Activated B cell treated with CpG ODN at 0.5 μM for 24 hours (primary cell): ENCODE results near the gene SMCHD1. TPM values are rescaled to one million over a fixed set of nuclear protein-coding genes. Genes with fewer than 3 reads are reported as not detected.
"Not testable (repeated sequence)": the region's sequence is repeated elsewhere in the genome, so short reads cannot be mapped to it uniquely, and the experiment has no call there.

Source experiments
- ATAC-seq: fragments of 200-7000 bp; cut with Tn5 transposase; one replicate; pipeline ENCODE4 v1.10.0; 2021; ENCODE audit warnings: low read depth, mild to moderate bottlenecking, moderate library complexity
- CTCF ChIA-PET: fragments of 350-600 bp; sonication (Branson Sonifier 250); formaldehyde crosslinking; loops from one replicate; lab custom pipeline; 2021; ENCODE audit warnings: antibody characterized with exemption; lab: Charles Lee
- POLR2A ChIA-PET: fragments of 350-600 bp; sonication (Branson Sonifier 250); formaldehyde crosslinking; loops from one replicate; lab custom pipeline; 2021; ENCODE audit warnings: antibody characterized with exemption; lab: Charles Lee
- DNase-seq: peaks from one replicate; pipeline ENCODE4 v3.0.0; 2022
- H3K27ac Mint-ChIP-seq: one replicate; pipeline ENCODE4 v1.8.0; 2020; ENCODE audit warnings: mixed read lengths
- H3K27me3 Mint-ChIP-seq: one replicate; pipeline ENCODE4 v1.8.0; 2021; ENCODE audit warnings: mixed read lengths
- H3K36me3 Mint-ChIP-seq: one replicate; pipeline ENCODE4 v1.8.0; 2021; ENCODE audit warnings: low read depth, mixed read lengths
- H3K4me1 Mint-ChIP-seq: one replicate; pipeline ENCODE4 v1.8.0; 2021; ENCODE audit warnings: mixed read lengths
- H3K4me3 Mint-ChIP-seq: one replicate; pipeline ENCODE4 v1.8.0; 2020; ENCODE audit warnings: mild to moderate bottlenecking, mixed read lengths
- H3K9me3 Mint-ChIP-seq: one replicate; pipeline ENCODE4 v1.8.0; 2020; ENCODE audit warnings: mixed read lengths
- intact Hi-C: fragments of 100-400 bp; cut with micrococcal nuclease; formaldehyde crosslinking; loops from one replicate; pipeline ENCODE4 v1.15.1; 2024
- total RNA-seq: library from RNA; stranded (reverse); gene quantifications from 2 replicates; pipeline ENCODE4 v1.2.3, GENCODE V29; 2022
- TF ChIP-seq, protein P1 (sequence below): fragments of 200-600 bp; IDR thresholded peaks from one replicate; pipeline ENCODE4 v1.8.0; 2022; ENCODE audit warnings: antibody characterized with exemption, mild to moderate bottlenecking

Gene SMCHD1
- total RNA-seq, 1 donor from 2014 or later = 144 TPM

DNA sequence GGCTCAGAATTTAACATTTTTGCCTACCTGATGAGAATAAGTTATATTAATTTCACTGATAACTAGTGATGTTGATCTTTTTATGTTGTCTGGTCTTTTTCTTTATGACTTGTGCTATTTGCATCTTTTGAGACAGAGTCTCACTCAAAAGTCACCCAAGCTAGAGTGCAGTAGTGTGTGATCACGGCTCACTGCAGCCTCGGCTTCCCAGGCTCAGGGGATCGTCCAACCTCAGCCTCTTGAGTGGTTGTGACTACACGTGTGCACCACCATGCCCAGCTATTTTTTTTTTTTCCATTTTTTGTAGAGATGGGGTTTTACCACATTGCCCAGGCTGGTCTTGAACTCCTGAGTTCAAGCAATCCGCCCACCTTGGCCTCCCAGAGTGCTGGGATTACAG lies 7.5 kb downstream of the SMCHD1 start:
- peak overlapping the region; percentile 58 for H3K4me3 Mint-ChIP-seq
- DNase-seq (no peak), ATAC-seq (peak; percentile 51)
- H3K27ac Mint-ChIP-seq = peak overlapping the region; percentile 78
- peaks cover 55% of the 10 kb centered on the region for H3K36me3 Mint-ChIP-seq
- CTCF ChIA-PET = no interaction called here
- POLR2A ChIA-PET = interaction anchor here (1.6 kb wide), 1 partner anchor 26 kb away, joined by 10 read pairs; no protein-coding TSS in a partner anchor
- H3K9me3 Mint-ChIP-seq = peaks cover 3% of the 10 kb centered on the region
- H3K27me3 Mint-ChIP-seq = no peaks in the 10 kb centered on the region
- peaks cover 69% of the 10 kb centered on the region for H3K4me1 Mint-ChIP-seq
- TF ChIP-seq, protein P1, sequence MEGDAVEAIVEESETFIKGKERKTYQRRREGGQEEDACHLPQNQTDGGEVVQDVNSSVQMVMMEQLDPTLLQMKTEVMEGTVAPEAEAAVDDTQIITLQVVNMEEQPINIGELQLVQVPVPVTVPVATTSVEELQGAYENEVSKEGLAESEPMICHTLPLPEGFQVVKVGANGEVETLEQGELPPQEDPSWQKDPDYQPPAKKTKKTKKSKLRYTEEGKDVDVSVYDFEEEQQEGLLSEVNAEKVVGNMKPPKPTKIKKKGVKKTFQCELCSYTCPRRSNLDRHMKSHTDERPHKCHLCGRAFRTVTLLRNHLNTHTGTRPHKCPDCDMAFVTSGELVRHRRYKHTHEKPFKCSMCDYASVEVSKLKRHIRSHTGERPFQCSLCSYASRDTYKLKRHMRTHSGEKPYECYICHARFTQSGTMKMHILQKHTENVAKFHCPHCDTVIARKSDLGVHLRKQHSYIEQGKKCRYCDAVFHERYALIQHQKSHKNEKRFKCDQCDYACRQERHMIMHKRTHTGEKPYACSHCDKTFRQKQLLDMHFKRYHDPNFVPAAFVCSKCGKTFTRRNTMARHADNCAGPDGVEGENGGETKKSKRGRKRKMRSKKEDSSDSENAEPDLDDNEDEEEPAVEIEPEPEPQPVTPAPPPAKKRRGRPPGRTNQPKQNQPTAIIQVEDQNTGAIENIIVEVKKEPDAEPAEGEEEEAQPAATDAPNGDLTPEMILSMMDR = no peak
- intact Hi-C loops = no loop called here

DNA sequence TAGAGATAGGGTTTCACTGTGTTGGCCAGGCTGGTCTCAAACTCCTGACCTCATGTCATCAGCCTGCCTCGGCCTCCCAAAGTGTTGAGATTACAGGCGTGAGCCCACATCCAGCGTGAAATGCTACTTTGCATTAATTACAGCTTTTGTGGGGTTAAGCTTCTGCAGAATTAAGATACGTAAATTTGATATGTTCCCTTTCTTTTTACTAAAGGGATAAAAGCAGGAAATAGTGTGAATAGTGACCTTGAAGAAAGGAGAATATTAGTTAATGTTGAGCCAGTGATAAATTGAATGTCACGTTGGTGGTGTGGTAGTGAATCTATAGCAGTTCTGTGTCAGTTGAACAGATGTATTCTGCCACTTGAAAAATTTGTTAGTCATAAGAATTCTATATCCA lies 16.9 kb downstream of the SMCHD1 start:
- peaks cover 8% of the 10 kb centered on the region for H3K4me1 Mint-ChIP-seq

DNA sequence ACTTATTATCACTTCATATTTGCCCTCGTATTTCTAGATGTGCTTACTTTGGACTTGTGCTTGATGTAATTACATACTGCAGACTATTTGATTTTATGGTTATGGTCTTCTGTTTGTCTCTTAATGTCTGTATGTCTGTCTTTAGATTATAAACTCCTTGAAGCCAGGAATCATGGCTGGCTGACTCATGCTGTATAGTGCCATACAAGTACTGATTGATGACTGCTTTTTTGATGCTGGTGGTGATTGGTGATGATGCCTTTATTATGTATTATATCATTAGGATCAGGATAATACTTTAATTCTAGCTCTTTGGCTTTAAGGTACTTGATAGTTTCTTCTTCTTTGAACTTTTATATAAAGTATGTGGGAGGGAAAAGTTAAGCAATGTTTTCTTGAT lies 17.3 kb downstream of the SMCHD1 start:
- ATAC-seq (no peak), DNase-seq (no peak)
- H3K4me3 Mint-ChIP-seq = no peak overlapping the region
- TF ChIP-seq, protein P1 = no peak
- intact Hi-C loops = loop anchor here (2.0 kb wide), 1 partner anchor 14 kb away; no protein-coding TSS in a partner anchor
- POLR2A ChIA-PET = interaction anchor here (0.6 kb wide), 1 partner anchor 93 kb away, joined by 12 read pairs; no protein-coding TSS in a partner anchor
- H3K9me3 Mint-ChIP-seq = no peaks in the 10 kb centered on the region
- no peaks in the 10 kb centered on the region for H3K27me3 Mint-ChIP-seq
- CTCF ChIA-PET = no interaction called here
- peaks cover 8% of the 10 kb centered on the region for H3K4me1 Mint-ChIP-seq
- peaks cover 92% of the 10 kb centered on the region for H3K36me3 Mint-ChIP-seq
- peak overlapping the region; percentile 14 for H3K27ac Mint-ChIP-seq

More for the DNA sequence above, 16.9 kb downstream of the SMCHD1 start:
- CTCF ChIA-PET = no interaction called here
- Mint-ChIP-seq H3K4me3 (no peak overlapping the region), H3K36me3 (peaks cover 87% of the 10 kb centered on the region), H3K27ac (no peak overlapping the region), H3K27me3 (no peaks in the 10 kb centered on the region), H3K9me3 (no peaks in the 10 kb centered on the region)
- TF ChIP-seq, protein P1 = no peak
- intact Hi-C loops = loop anchor here (2.0 kb wide), 1 partner anchor 14 kb away; no protein-coding TSS in a partner anchor
- POLR2A ChIA-PET = interaction anchor here (0.6 kb wide), 1 partner anchor 92 kb away, joined by 12 read pairs; no protein-coding TSS in a partner anchor
- DNase-seq (no peak), ATAC-seq (no peak)

DNA sequence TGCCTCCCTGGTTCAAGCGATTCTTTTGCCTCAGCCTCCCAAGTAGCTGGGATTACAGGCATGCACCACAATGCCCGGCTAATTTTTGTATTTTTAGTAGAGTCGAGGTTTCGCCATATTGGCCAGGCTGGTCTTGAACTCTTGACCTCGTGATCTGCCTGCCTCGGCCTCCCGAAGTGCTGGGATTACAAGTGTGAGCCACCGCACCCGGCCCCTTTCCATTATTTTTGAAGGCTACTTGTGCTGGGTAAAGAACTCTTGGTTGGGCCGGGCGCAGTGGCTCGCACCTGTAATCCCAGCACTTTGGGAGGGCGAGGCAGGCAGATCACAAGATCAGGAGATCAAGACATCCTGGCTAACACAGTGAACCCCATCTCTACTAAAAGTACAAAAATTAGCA lies 23.4 kb downstream of the SMCHD1 start:
- intact Hi-C loops, H3K27ac Mint-ChIP-seq, H3K27me3 Mint-ChIP-seq, H3K4me3 Mint-ChIP-seq, DNase-seq, ATAC-seq, H3K9me3 Mint-ChIP-seq, CTCF ChIA-PET: not testable (repeated sequence)
- peaks cover 32% of the 10 kb centered on the region for H3K4me1 Mint-ChIP-seq
- H3K36me3 Mint-ChIP-seq = peaks cover 82% of the 10 kb centered on the region
- POLR2A ChIA-PET = interaction anchor here (0.6 to 2.6 kb wide), 3 partner anchors 23 to 109 kb away, joined by 3 to 20 read pairs (median 4); partner anchors contain the start of gene SMCHD1

DNA sequence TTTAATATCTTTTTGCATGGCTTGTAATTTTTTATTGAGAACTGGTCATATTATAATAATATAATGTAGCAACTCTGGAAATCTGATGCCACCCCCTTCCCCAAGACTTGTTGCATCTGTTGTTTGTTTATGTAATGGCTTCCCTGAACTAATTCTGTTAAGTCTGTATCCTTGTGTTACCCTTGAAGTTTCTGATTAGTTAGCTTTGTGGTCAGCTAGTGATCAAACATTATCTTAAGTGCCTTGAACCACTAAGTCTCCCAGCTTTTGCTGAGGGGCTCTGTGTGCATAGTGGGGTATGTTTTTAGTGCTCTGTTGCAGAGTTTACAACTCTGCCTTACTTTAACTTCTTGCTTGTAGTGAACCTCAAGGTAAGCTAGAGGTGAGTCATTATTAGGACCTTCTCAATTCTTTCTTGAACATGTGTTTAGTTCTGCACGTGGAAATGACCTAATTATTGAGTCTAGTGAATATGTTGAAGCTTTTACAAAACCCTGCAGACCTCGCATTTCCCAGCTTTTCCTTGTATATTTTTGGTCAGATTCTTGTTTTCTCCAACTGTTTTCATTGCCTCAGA lies 24.8 kb downstream of the SMCHD1 start:
- H3K9me3 Mint-ChIP-seq = no peaks in the 10 kb centered on the region
- H3K36me3 Mint-ChIP-seq = peaks cover 79% of the 10 kb centered on the region
- peak overlapping the region; percentile 47 for H3K27ac Mint-ChIP-seq
- peaks cover 35% of the 10 kb centered on the region for H3K4me1 Mint-ChIP-seq
- ChIA-PET CTCF (interaction anchor here (1.4 kb wide), 1 partner anchor 21 kb away, joined by 3 read pairs; no protein-coding TSS in a partner anchor), POLR2A (interaction anchor here (0.6 to 2.6 kb wide), 3 partner anchors 20 to 25 kb away, joined by 6 to 20 read pairs (median 10); partner anchors contain the start of gene SMCHD1)
- TF ChIP-seq, protein P1 = no peak
- intact Hi-C loops = no loop called here
- no peak overlapping the region for H3K4me3 Mint-ChIP-seq
- ATAC-seq = no peak
- no peaks in the 10 kb centered on the region for H3K27me3 Mint-ChIP-seq
- no peak for DNase-seq
